H1 (cell line): ENCODE measurements around the gene SKP1. TPM values are rescaled to one million over a fixed set of nuclear protein-coding genes. Genes with fewer than 3 reads are reported as not detected.
"Not testable (repeated sequence)": the region's sequence is repeated elsewhere in the genome, so short reads cannot be mapped to it uniquely, and the experiment has no call there.

Experiments used
- CTCF ChIA-PET: fragments of 300-600 bp; sonication (Branson Sonifier 250); formaldehyde crosslinking; loops from one replicate; lab custom pipeline; 2021; ENCODE audit not compliant: partially characterized antibody; lab: Charles Lee
- POLR2A ChIA-PET: fragments of 300-600 bp; sonication (Branson Sonifier 250); formaldehyde crosslinking; loops from one replicate; lab custom pipeline; 2021; ENCODE audit warnings: inconsistent platforms; ENCODE audit not compliant: partially characterized antibody; lab: Charles Lee
- DNase-seq, 2 experiments: peaks; one replicate each; pipeline versions ENCODE4 v3.0.0 to v3.0.0-alpha.2; 2010 to 2022; ENCODE audit warnings: low spot score in 2 of 2, low read depth in 1 of 2, mixed read lengths in 1 of 2
- FAIRE-seq: peaks from 2 replicates; lab custom pipeline; 2011; peaks lifted over from hg19 to GRCh38; lab: Jason Lieb, UNC
- H2AFZ ChIP-seq: 2 replicates; pipeline ENCODE4 v1.8.1; 2012; ENCODE audit warnings: low read length, inconsistent platforms
- H2AK5ac ChIP-seq: 2 replicates; pipeline ENCODE4 v1.6.1; 2013; ENCODE audit warnings: low read depth, low read length
- H2BK120ac ChIP-seq: replicated peaks from 2 replicates; pipeline ENCODE3; 2013; ENCODE audit warnings: low read depth, low read length, inconsistent platforms
- H2BK12ac ChIP-seq: 2 replicates; pipeline ENCODE4 v1.6.1; 2013; ENCODE audit warnings: low read depth, low read length
- H2BK15ac ChIP-seq: 2 replicates; pipeline ENCODE4 v1.6.1; 2013; ENCODE audit warnings: low read length
- H2BK20ac ChIP-seq: 2 replicates; pipeline ENCODE4 v1.6.1; 2013; ENCODE audit warnings: low read length
- H2BK5ac ChIP-seq: 2 replicates; pipeline ENCODE4 v1.6.1; 2013; ENCODE audit warnings: low read depth, low read length
- H3K14ac ChIP-seq: 2 replicates; pipeline ENCODE4 v1.6.1; 2013; ENCODE audit warnings: inconsistent platforms; ENCODE audit not compliant: insufficient read length
- H3K18ac ChIP-seq: 2 replicates; pipeline ENCODE4 v1.6.1; 2013; ENCODE audit warnings: low read length; ENCODE audit errors: extremely low read depth
- H3K23ac ChIP-seq: 2 replicates; pipeline ENCODE4 v1.6.1; 2013; ENCODE audit warnings: inconsistent platforms; ENCODE audit not compliant: insufficient read length
- H3K23me2 ChIP-seq: 2 replicates; pipeline ENCODE4 v1.6.1; 2013; ENCODE audit warnings: low read depth, low read length
- H3K27ac ChIP-seq: 2 replicates; pipeline ENCODE4 v1.6.1; 2011; ENCODE audit warnings: low read depth, low read length, inconsistent platforms
- H3K27me3 ChIP-seq, 4 experiments: replicated peaks in 1 of 4; 1 replicate in 1 of 4; 2 replicates in 3 of 4; pipeline versions ENCODE4 v1.6.1 to v1.8.1; 2011 to 2013; ENCODE audit warnings: low read length in 3 of 4, mild to moderate bottlenecking in 3 of 4, inconsistent platforms in 2 of 4, mixed read lengths in 2 of 4, moderate library complexity in 1 of 4; ENCODE audit not compliant: control insufficient read depth in 3 of 4, insufficient read depth in 3 of 4; ENCODE audit errors: extremely low read depth in 1 of 4
- H3K36me3 ChIP-seq, 4 experiments: 2 replicates each; pipeline versions ENCODE4 v1.6.1 to v1.8.1; 2011 to 2013; ENCODE audit warnings: mild to moderate bottlenecking in 4 of 4, low read length in 3 of 4, moderate library complexity in 2 of 4, control low read depth in 1 of 4, inconsistent platforms in 1 of 4; ENCODE audit not compliant: insufficient read depth in 4 of 4, control insufficient read depth in 2 of 4
- H3K4ac ChIP-seq: replicated peaks from 2 replicates; pipeline ENCODE3; 2013; ENCODE audit warnings: low read length, low read depth, mixed read lengths, inconsistent platforms; ENCODE audit not compliant: insufficient read length
- H3K4me1 ChIP-seq, 4 experiments: replicated peaks in 1 of 4; 1 replicate in 1 of 4; 2 replicates in 3 of 4; pipeline versions ENCODE4 v1.6.1 to v1.8.1; 2011 to 2013; ENCODE audit warnings: low read length in 3 of 4, inconsistent platforms in 2 of 4, mixed read lengths in 1 of 4; ENCODE audit not compliant: insufficient read depth in 4 of 4, control insufficient read depth in 3 of 4
- H3K4me2 ChIP-seq, 2 experiments: 2 replicates each; pipeline versions ENCODE4 v1.6.1 to v1.8.1; 2011 to 2013; ENCODE audit warnings: low read depth in 2 of 2, low read length in 2 of 2, control low read depth in 1 of 2, inconsistent platforms in 1 of 2, mild to moderate bottlenecking in 1 of 2; ENCODE audit not compliant: insufficient read depth in 1 of 2
- H3K4me3 ChIP-seq, 4 experiments: fragments of 200-600, 300-600 bp in 1 of 4; sonication (generic), shearing (Covaris generic), sonication (Bioruptor Twin) in 1 of 4; 2 replicates each; pipeline versions ENCODE4 v1.5.1 to v1.8.1; 2011 to 2016; ENCODE audit warnings: low read length in 4 of 4, low read depth in 3 of 4, control low read depth in 2 of 4, inconsistent platforms in 2 of 4, mild to moderate bottlenecking in 2 of 4, mixed read lengths in 1 of 4, moderate library complexity in 1 of 4; ENCODE audit not compliant: insufficient read depth in 2 of 4; ENCODE audit errors: extremely low read depth in 1 of 4
- H3K56ac ChIP-seq: replicated peaks from 2 replicates; pipeline ENCODE3; 2013; ENCODE audit warnings: low read depth, mild to moderate bottlenecking, mixed read lengths, low read length, inconsistent platforms; ENCODE audit not compliant: insufficient read length
- H3K79me1 ChIP-seq: 2 replicates; pipeline ENCODE4 v1.6.1; 2013; ENCODE audit warnings: low read depth, low read length, control low read depth
- H3K79me2 ChIP-seq, 2 experiments: 2 replicates each; pipeline versions ENCODE4 v1.6.1 to v1.8.1; 2012 to 2013; ENCODE audit warnings: low read length in 2 of 2, mild to moderate bottlenecking in 2 of 2, inconsistent platforms in 1 of 2; ENCODE audit not compliant: insufficient read depth in 2 of 2, control insufficient read depth in 1 of 2
- H3K9ac ChIP-seq, 4 experiments: replicated peaks in 1 of 4; 1 replicate in 1 of 4; 2 replicates in 3 of 4; pipeline versions ENCODE4 v1.6.1 to v1.8.1; 2011 to 2013; ENCODE audit warnings: low read depth in 3 of 4, low read length in 3 of 4, control low read depth in 2 of 4, mild to moderate bottlenecking in 2 of 4, moderate library complexity in 2 of 4, inconsistent platforms in 1 of 4; ENCODE audit errors: extremely low read depth in 1 of 4
- H3K9me3 ChIP-seq, 2 experiments: 2 replicates each; pipeline versions ENCODE4 v1.6.1 to v1.8.1; 2012 to 2013; ENCODE audit warnings: mild to moderate bottlenecking in 2 of 2, moderate library complexity in 2 of 2, control low read depth in 1 of 2, inconsistent platforms in 1 of 2, low read depth in 1 of 2, low read length in 1 of 2, mixed read lengths in 1 of 2; ENCODE audit not compliant: insufficient read depth in 2 of 2
- H4K20me1 ChIP-seq, 2 experiments: replicated peaks in 1 of 2; 2 replicates each; pipeline versions ENCODE3 to v1.8.1; 2011 to 2013; ENCODE audit warnings: inconsistent platforms in 2 of 2, low read length in 2 of 2, mild to moderate bottlenecking in 1 of 2; ENCODE audit not compliant: insufficient read depth in 2 of 2, control insufficient read depth in 1 of 2
- H4K5ac ChIP-seq: 2 replicates; pipeline ENCODE4 v1.6.1; 2013; ENCODE audit warnings: low read length, low read depth, mixed read lengths, inconsistent platforms; ENCODE audit not compliant: insufficient read length
- H4K8ac ChIP-seq: 2 replicates; pipeline ENCODE4 v1.8.0; 2013; ENCODE audit warnings: mild to moderate bottlenecking, moderate library complexity, low read length, inconsistent platforms; ENCODE audit not compliant: insufficient read depth; ENCODE audit errors: extremely low read depth
- H4K91ac ChIP-seq: replicated peaks from 2 replicates; pipeline ENCODE3; 2013; ENCODE audit warnings: low read length, mixed read lengths, inconsistent platforms; ENCODE audit not compliant: insufficient read length
- WGBS, 2 experiments: shearing (Covaris generic) in 1 of 2; methylation state at CpG; one replicate each; pipeline versions ENCODE4 v1.1.6 to v1.1.7; 2013 to 2015; ENCODE audit warnings: low lambda C conversion rate in 2 of 2, mixed read lengths in 2 of 2, inconsistent platforms in 1 of 2, low coverage in 1 of 2, missing lambda C conversion rate in 1 of 2; ENCODE audit not compliant: insufficient replicate concordance in 2 of 2, insufficient coverage in 1 of 2, insufficient read length in 1 of 2; ENCODE audit errors: extremely low coverage in 1 of 2, missing lambda C conversion rate in 1 of 2; 5-methylcytosine and 5-hydroxymethylcytosine counted together
- polyA plus RNA-seq, 7 experiments: library from polyadenylated mRNA; depleted of rRNA in 3 of 7; stranded (reverse) in 5 of 7; unstranded in 2 of 7; fragments of >200 nt in 5 of 7; fragments of 200-250 nt in 2 of 7; gene quantifications; 1 replicate in 5 of 7; 2 replicates in 1 of 7; 4 replicates in 1 of 7; pipeline versions ENCODE4 v1.2.1 to v1.2.3, GENCODE V29; 2011 to 2013; ENCODE audit warnings: missing spikeins in 2 of 7, mixed read lengths in 2 of 7
- total RNA-seq: library from RNA; stranded (reverse); fragmentation: NEBNext Ultra II Directional; extraction: Animal tissue kit (Norgen Biotek cat#: 25700); gene quantifications from 2 replicates; pipeline ENCODE4 v1.2.1, GENCODE V29; 2021

Gene SKP1
- total and polyA plus RNA-seq, 2 of the 8 experiments (the other 6 are each of a cell fraction or from before 2014, with no cell fraction given) = 163 to 332 TPM

DNA sequence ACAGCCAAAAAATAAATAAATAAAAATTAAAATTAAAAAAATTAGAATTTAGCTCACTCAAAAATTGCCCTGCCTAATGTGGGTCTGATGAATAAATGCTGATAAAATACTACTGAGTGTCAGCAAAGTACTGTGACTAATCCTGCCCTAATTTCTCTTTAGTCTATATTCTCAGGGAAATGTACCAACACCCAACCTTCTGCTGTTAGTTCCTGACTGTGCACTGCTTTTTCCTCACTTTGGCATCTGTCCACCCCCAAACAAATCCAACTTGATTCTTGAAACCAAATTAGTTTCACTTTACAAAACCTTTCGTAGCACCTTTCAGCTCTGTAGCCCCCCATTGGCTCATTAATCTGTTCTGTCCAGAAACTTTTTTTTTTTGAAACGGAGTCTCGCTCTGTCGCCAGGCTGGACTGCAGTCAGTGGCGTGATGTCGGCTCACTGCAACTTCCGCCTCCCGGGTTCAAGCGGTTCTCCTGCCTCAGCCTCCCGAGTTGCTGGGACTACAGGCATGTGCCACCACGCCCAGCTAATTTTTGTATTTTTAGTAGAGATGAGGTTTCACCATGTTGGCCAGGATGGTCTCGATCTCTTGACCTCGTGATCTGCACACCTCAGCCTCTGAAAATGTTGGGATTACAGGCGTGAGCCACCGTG lies 24.4 kb downstream of the SKP1 start:
- CTCF ChIA-PET = interaction anchor here (0.7 to 24.3 kb wide), 7 partner anchors 11 to 274 kb away, joined by 3 to 629 read pairs (median 5); no protein-coding TSS in a partner anchor
- H3K4me2 ChIP-seq, DNase-seq, H2BK15ac ChIP-seq, H4K5ac ChIP-seq, H2BK120ac ChIP-seq, H2BK5ac ChIP-seq, H2BK20ac ChIP-seq, H3K27me3 ChIP-seq, FAIRE-seq, H3K18ac ChIP-seq, H3K9me3 ChIP-seq, H3K4me1 ChIP-seq, H3K14ac ChIP-seq, H3K79me2 ChIP-seq, H4K8ac ChIP-seq, H3K56ac ChIP-seq, H3K4me3 ChIP-seq, H3K9ac ChIP-seq, H3K79me1 ChIP-seq, H3K23ac ChIP-seq, H2AFZ ChIP-seq, H3K4ac ChIP-seq, H3K27ac ChIP-seq, H2BK12ac ChIP-seq, H2AK5ac ChIP-seq, H4K91ac ChIP-seq, H3K23me2 ChIP-seq: not testable (repeated sequence)
- peaks cover 5 to 13% of the 10 kb centered on the region in 2 experiments for H4K20me1 ChIP-seq
- WGBS, 2 experiments = 96% methylated on average over 15 of the region's 15 CpGs; no CpG with 5 or more reads in 1 of the 2 experiments
- POLR2A ChIA-PET = interaction anchor here (0.9 to 1.2 kb wide), 2 partner anchors 9 to 10 kb away, joined by 3 read pairs; no protein-coding TSS in a partner anchor
- H3K36me3 ChIP-seq = peaks cover 4 to 66% (median 35%) of the 10 kb centered on the region in 4 experiments
